ENCODE data around the gene CCDC17. TPM values are rescaled to one million over a fixed set of nuclear protein-coding genes. Genes with fewer than 3 reads are reported as not detected.

The CCDC17 gene
- total RNA-seq, 1 experiment from 2014 or later = 2.2 TPM

GRCh38 chr1:45610589-45611226, 13.1 kb downstream of the CCDC17 start:
- no TSS peak for BruUV-seq (replicated peaks)
- TF ChIP-seq POLR2AphosphoS5 (IDR thresholded peaks at IDR 0.05; ENCODE audit: low read depth, low read length) = no peak
- no peak for TF ChIP-seq SIN3A (IDR thresholded peaks at IDR 0.05; ENCODE audit: borderline replicate concordance, insufficient read depth, low read depth, low read length)
- TF ChIP-seq REST (IDR thresholded peaks at IDR 0.05; ENCODE audit: insufficient read depth in 1 of 2, low read depth in 2 of 2, low read length in 1 of 2) = no peak
- no peak for TF ChIP-seq TCF7L2 (IDR thresholded peaks at IDR 0.05; ENCODE audit: low read depth, low read length)
- TF ChIP-seq CTCF (IDR thresholded peaks at IDR 0.05) = no peak
- DNase-seq (ENCODE audit: low read depth, low spot score) = no peak
- Histone ChIP-seq H3K27me3 (ENCODE audit: control insufficient read depth, insufficient read depth, low read length) (no peaks in the 10 kb centered on the region), H3K4me1 (ENCODE audit: control insufficient read depth, insufficient read depth, low read length) (no peaks in the 10 kb centered on the region), H3K36me3 (ENCODE audit: control insufficient read depth, insufficient read depth, low read length) (peaks cover 18% of the 10 kb centered on the region), H3K27ac (ENCODE audit: low read length) (no peak overlapping the region), H3K9me3 (ENCODE audit: control insufficient read depth, insufficient read depth, low read depth, low read length) (no peaks in the 10 kb centered on the region), H3K4me3 (ENCODE audit: low read depth in 2 of 2, low read length in 2 of 2) (no peak overlapping the region)
- in situ Hi-C loops (cut with HindIII; ENCODE audit: low pct_unique_long_range_greater_than_20kb, low sequenced_read_pairs) (no loop called here), intact Hi-C loops (cut with micrococcal nuclease; ENCODE audit: unreplicated experiment) (no loop called here)
- ChIA-PET POLR2A (no interaction called here), CTCF (no interaction called here)
- 0 out of 2 replicates have a peak, but pooled peaks have one; percentile 10 for ATAC-seq

- ATAC-seq (no peak), DNase-seq (ENCODE audit: low read depth, low spot score) (no peak)
- Histone ChIP-seq H3K27me3 (ENCODE audit: control insufficient read depth, insufficient read depth, low read length) (no peaks in the 10 kb centered on the region), H3K27ac (ENCODE audit: low read length) (no peak overlapping the region), H3K9me3 (ENCODE audit: control insufficient read depth, insufficient read depth, low read depth, low read length) (no peaks in the 10 kb centered on the region), H3K4me3 (ENCODE audit: low read depth in 2 of 2, low read length in 2 of 2) (no peak overlapping the region), H3K4me1 (ENCODE audit: control insufficient read depth, insufficient read depth, low read length) (no peaks in the 10 kb centered on the region), H3K36me3 (ENCODE audit: control insufficient read depth, insufficient read depth, low read length) (peaks cover 27% of the 10 kb centered on the region)
- ChIA-PET CTCF (no interaction called here), POLR2A (interaction anchor here (0.5 kb wide), 1 partner anchor 30 kb away, joined by 3 read pairs; no protein-coding TSS in a partner anchor)
- TF ChIP-seq POLR2AphosphoS5 (IDR thresholded peaks at IDR 0.05; ENCODE audit: low read depth, low read length) = no peak
- TF ChIP-seq REST (IDR thresholded peaks at IDR 0.05; ENCODE audit: insufficient read depth in 1 of 2, low read depth in 2 of 2, low read length in 1 of 2) = no peak
- TF ChIP-seq CTCF (IDR thresholded peaks at IDR 0.05) = no peak
- intact Hi-C loops (cut with micrococcal nuclease; ENCODE audit: unreplicated experiment) (no loop called here), in situ Hi-C loops (cut with HindIII; ENCODE audit: low pct_unique_long_range_greater_than_20kb, low sequenced_read_pairs) (no loop called here)
- no TSS peak for BruUV-seq (replicated peaks)
Measured at GRCh38 chr1:45608175-45609156, 15.4 kb downstream of the CCDC17 start.
